SK-MEL-5 (cell line): Measurements from ENCODE around the gene PLK5. TPM values are rescaled to one million over a fixed set of nuclear protein-coding genes. Genes with fewer than 3 reads are reported as not detected.
A peak's percentile ranks its signal among the peaks of the same experiment; 100 is the strongest.

Experiments
- DNase-seq: peaks from one replicate; pipeline ENCODE4 v3.0.0-alpha.2; 2016; ENCODE audit warnings: low read depth, low spot score
- in situ Hi-C: cut with HindIII; loops from 2 replicates; pipeline ENCODE4 v1.10.0; 2016; ENCODE audit warnings: low sequenced_read_pairs, high pct_unique_total_duplicates, low pct_unique_long_range_greater_than_20kb
- total RNA-seq: library from RNA; depleted of rRNA; stranded (reverse); fragments of >200 nt; shearing (Covaris generic); gene quantifications from 2 replicates; pipeline ENCODE4 v1.2.3, GENCODE V29; 2014

The PLK5 gene
- total RNA-seq, 1 experiment from 2014 or later = not detected

- in situ Hi-C loops = no loop called here
- peak; percentile 45 for DNase-seq
Measured at GRCh38 chr19:1503089-1503924, 20.6 kb upstream of the PLK5 start.

- no peak for DNase-seq
- in situ Hi-C loops = no loop called here
Measured at GRCh38 chr19:1503925-1504773, 19.7 kb upstream of the PLK5 start.

- DNase-seq = no peak
- in situ Hi-C loops = no loop called here
Measured at GRCh38 chr19:1505012-1505411, 18.9 kb upstream of the PLK5 start.

GRCh38 chr19:1505991-1506881 lies 17.6 kb upstream of the PLK5 start:
- no peak for DNase-seq
- in situ Hi-C loops = no loop called here

GRCh38 chr19:1507192-1507660 lies 16.7 kb upstream of the PLK5 start:
- DNase-seq = no peak
- in situ Hi-C loops = no loop called here

- peak; percentile 96 for DNase-seq
- in situ Hi-C loops = no loop called here
Measured at GRCh38 chr19:1507763-1508506, 15.9 kb upstream of the PLK5 start.

GRCh38 chr19:1508507-1508856 lies 15.4 kb upstream of the PLK5 start:
- DNase-seq = no peak
- in situ Hi-C loops = no loop called here

- DNase-seq = no peak
- in situ Hi-C loops = no loop called here
Measured at GRCh38 chr19:1509602-1510441, 14.1 kb upstream of the PLK5 start.

- no peak for DNase-seq
- in situ Hi-C loops = no loop called here
Measured at GRCh38 chr19:1510442-1510806, 13.5 kb upstream of the PLK5 start.

- in situ Hi-C loops = no loop called here
- DNase-seq = no peak
Measured at GRCh38 chr19:1510807-1511206, 13.1 kb upstream of the PLK5 start.

- in situ Hi-C loops = no loop called here
- no peak for DNase-seq
Measured at GRCh38 chr19:1511318-1512317, 12.3 kb upstream of the PLK5 start.

- in situ Hi-C loops = no loop called here
- DNase-seq = peak; percentile 61
Measured at GRCh38 chr19:1512671-1513498, 11.0 kb upstream of the PLK5 start, which contains the start of gene ADAMTSL5. Gene ADAMTSL5, minus strand, starts transcription at chr19:1513019. Its CDS starts 2,076 bp downstream, at chr19:1510943.

GRCh38 chr19:1513499-1514294 lies 10.2 kb upstream of the PLK5 start:
- peak; percentile 63 for DNase-seq
- in situ Hi-C loops = no loop called here

- no peak for DNase-seq
- in situ Hi-C loops = no loop called here
Measured at GRCh38 chr19:1514295-1514661, 9.6 kb upstream of the PLK5 start.
